Measurements from ENCODE around the gene SOCS3.

SOCS3 gene

GRCh38 chr17:78396441-78397337, 36.8 kb upstream of the SOCS3 start:
- Histone ChIP-seq H3K27ac (ENCODE audit: extremely low read depth, low read depth, low read length) (no peak overlapping the region), H3K4me1 (ENCODE audit: control insufficient read depth, insufficient read depth, low read length) (no peaks in the 10 kb centered on the region), H3K4me3 (ENCODE audit: low read depth, low read length) (no peak overlapping the region), H3K36me3 (ENCODE audit: control insufficient read depth in 2 of 2, insufficient read depth in 1 of 2, low read length in 2 of 2) (peaks cover 27 to 87% of the 10 kb centered on the region in 2 experiments), H3K9me3 (ENCODE audit: control insufficient read depth, insufficient read depth, low read depth, low read length) (no peaks in the 10 kb centered on the region)
- CTCF ChIA-PET: interaction anchor here (0.6 to 2.2 kb wide), 5 partner anchors 14 to 1705 kb away, joined by 3 to 10 read pairs (median 3); no protein-coding TSS in a partner anchor
- no peak for TF ChIP-seq SETDB1 (IDR thresholded peaks at IDR 0.05; ENCODE audit: insufficient read length, low read length)
- TF ChIP-seq ZNF600 (tag by site-specific recombination; IDR thresholded peaks at IDR 0.05): peak; percentile 82
- POLR2A ChIA-PET: no interaction called here

- Histone ChIP-seq H3K4me1 (ENCODE audit: control insufficient read depth, insufficient read depth, low read length) (no peaks in the 10 kb centered on the region), H3K36me3 (ENCODE audit: control insufficient read depth in 2 of 2, insufficient read depth in 1 of 2, low read length in 2 of 2) (peaks cover 27 to 80% of the 10 kb centered on the region in 2 experiments), H3K9me3 (ENCODE audit: control insufficient read depth, insufficient read depth, low read depth, low read length) (no peaks in the 10 kb centered on the region), H3K27ac (ENCODE audit: extremely low read depth, low read depth, low read length) (no peak overlapping the region), H3K4me3 (ENCODE audit: low read depth, low read length) (no peak overlapping the region)
- CTCF ChIA-PET: interaction anchor here (2.2 kb wide), 1 partner anchor 26 kb away, joined by 10 read pairs; no protein-coding TSS in a partner anchor
- no peak for TF ChIP-seq ZNF416 (tag by site-specific recombination; IDR thresholded peaks at IDR 0.05)
- no peak for TF ChIP-seq ZSCAN30 (tag by site-specific recombination; IDR thresholded peaks at IDR 0.05)
- TF ChIP-seq ZNF121 (tag by site-specific recombination; IDR thresholded peaks at IDR 0.05): no peak
- TF ChIP-seq KLF10 (tag by site-specific recombination; IDR thresholded peaks at IDR 0.05): no peak
- TF ChIP-seq GFI1B (tag by site-specific recombination; IDR thresholded peaks at IDR 0.05): no peak
- TF ChIP-seq ZNF155 (tag by site-specific recombination; IDR thresholded peaks at IDR 0.05): no peak
- TF ChIP-seq HIC1 (tag by site-specific recombination; IDR thresholded peaks at IDR 0.05): no peak
- TF ChIP-seq ZNF175 (tag by site-specific recombination; IDR thresholded peaks at IDR 0.05): no peak
- TF ChIP-seq ZNF658 (tag by site-specific recombination; IDR thresholded peaks at IDR 0.05): no peak
- no peak for TF ChIP-seq ZNF837 (tag by site-specific recombination; IDR thresholded peaks at IDR 0.05)
- TF ChIP-seq ZNF521 (tag by site-specific recombination; IDR thresholded peaks at IDR 0.05): no peak
- TF ChIP-seq ZSCAN4 (tag by site-specific recombination; IDR thresholded peaks at IDR 0.05): no peak
- no peak for TF ChIP-seq ZNF223 (tag by site-specific recombination; IDR thresholded peaks at IDR 0.05)
- TF ChIP-seq ZNF549 (tag by site-specific recombination; IDR thresholded peaks at IDR 0.05): no peak
- TF ChIP-seq MZF1 (tag by site-specific recombination; IDR thresholded peaks at IDR 0.05; ENCODE audit: borderline replicate concordance): no peak
- no peak for TF ChIP-seq ZNF423 (tag by site-specific recombination; IDR thresholded peaks at IDR 0.05)
- TF ChIP-seq OVOL3 (tag by site-specific recombination; IDR thresholded peaks at IDR 0.05): no peak
- POLR2A ChIA-PET: no interaction called here
Observed at GRCh38 chr17:78395155-78395554, 35.3 kb upstream of the SOCS3 start.

GRCh38 chr17:78394209-78394608, 34.3 kb upstream of the SOCS3 start:
- H3K36me3 ChIP-seq (ENCODE audit: control insufficient read depth in 2 of 2, insufficient read depth in 1 of 2, low read length in 2 of 2): peaks cover 23 to 71% of the 10 kb centered on the region in 2 experiments
- POLR2A ChIA-PET: interaction anchor here (0.7 kb wide), 1 partner anchor 16 kb away, joined by 3 read pairs; the partner anchor contains the start of gene PGS1
- CTCF ChIA-PET: interaction anchor here (0.6 kb wide), 1 partner anchor 24 kb away, joined by 3 read pairs; no protein-coding TSS in a partner anchor

More at GRCh38 chr17:78394209-78394608, 34.3 kb upstream of the SOCS3 start:
- Histone ChIP-seq H3K27ac (ENCODE audit: extremely low read depth, low read depth, low read length) (no peak overlapping the region), H3K4me1 (ENCODE audit: control insufficient read depth, insufficient read depth, low read length) (no peaks in the 10 kb centered on the region), H3K9me3 (ENCODE audit: control insufficient read depth, insufficient read depth, low read depth, low read length) (no peaks in the 10 kb centered on the region), H3K4me3 (ENCODE audit: low read depth, low read length) (no peak overlapping the region)
- TF ChIP-seq ZNF266 (tag by site-specific recombination; IDR thresholded peaks at IDR 0.05; ENCODE audit: low read depth) (no peak), ZNF585B (tag by site-specific recombination; IDR thresholded peaks at IDR 0.05) (no peak), ZSCAN16 (tag by site-specific recombination; IDR thresholded peaks at IDR 0.05) (no peak), ZNF521 (tag by site-specific recombination; IDR thresholded peaks at IDR 0.05) (no peak)
